SK-N-SH treated with all-trans-retinoic acid at 6 μM for 48 hours (cell line): ENCODE results near the gene AEBP1.

ENCODE experiments used
- ATAC-seq: fragments of 200-7000 bp; cut with Tn5 transposase; 3 replicates; pipeline ENCODE4 v1.9.1; 2020; ENCODE audit warnings: mild to moderate bottlenecking, moderate library complexity
- ARNTL ChIP-seq: fragments of 450-650 bp; formaldehyde crosslinking; IDR thresholded peaks from 2 replicates; pipeline ENCODE4 v1.5.0; 2020; ENCODE audit warnings: low read depth, mild to moderate bottlenecking, moderate library complexity, borderline replicate concordance
- CREB5 ChIP-seq: fragments of 250-450 bp; sonication (Bioruptor Pico); IDR thresholded peaks from 2 replicates; pipeline ENCODE4 v1.5.1; 2020; ENCODE audit warnings: low read depth, mild to moderate bottlenecking, moderate library complexity
- CSDC2 ChIP-seq: fragments of 250-450 bp; sonication (Bioruptor Pico); IDR thresholded peaks from 2 replicates; pipeline ENCODE4 v1.5.0; 2020; ENCODE audit warnings: mild to moderate bottlenecking, moderate library complexity
- ESRRG ChIP-seq: fragments of 250-450 bp; sonication (Bioruptor Pico); IDR thresholded peaks from 2 replicates; pipeline ENCODE4 v1.6.1; 2021; ENCODE audit warnings: mild to moderate bottlenecking
- OSR1 ChIP-seq: fragments of 250-450 bp; sonication (Bioruptor Pico); IDR thresholded peaks from 2 replicates; pipeline ENCODE4 v1.8.0; 2022; ENCODE audit warnings: moderate library complexity, mild to moderate bottlenecking, inconsistent platforms
- PATZ1 ChIP-seq: fragments of 250-450 bp; sonication (Bioruptor Pico); IDR thresholded peaks from 2 replicates; pipeline ENCODE4 v1.8.0; 2020; ENCODE audit warnings: mild to moderate bottlenecking, moderate library complexity, borderline replicate concordance
- POU6F1 ChIP-seq: fragments of 250-450 bp; sonication (Bioruptor Pico); IDR thresholded peaks from 2 replicates; pipeline ENCODE4 v1.8.0; 2021; ENCODE audit warnings: low read depth, mild to moderate bottlenecking, moderate library complexity, borderline replicate concordance
- PPARA ChIP-seq: fragments of 250-450 bp; sonication (Bioruptor Pico); IDR thresholded peaks from 2 replicates; pipeline ENCODE4 v1.5.0; 2020; ENCODE audit warnings: mild to moderate bottlenecking, borderline replicate concordance
- SNAI2 ChIP-seq: fragments of 250-450 bp; sonication (Bioruptor Pico); IDR thresholded peaks from 2 replicates; pipeline ENCODE4 v1.5.0; 2020; ENCODE audit warnings: mild to moderate bottlenecking, moderate library complexity
- TCF4 ChIP-seq: fragments of 250-450 bp; sonication (Bioruptor Pico); IDR thresholded peaks from 2 replicates; pipeline ENCODE4 v1.8.0; 2021; ENCODE audit warnings: mild to moderate bottlenecking, moderate library complexity, borderline replicate concordance
- TOX ChIP-seq: fragments of 250-450 bp; sonication (Bioruptor Pico); IDR thresholded peaks from 2 replicates; pipeline ENCODE4 v1.8.0; 2021; ENCODE audit warnings: mild to moderate bottlenecking, moderate library complexity, borderline replicate concordance
- TSHZ2 ChIP-seq: fragments of 250-450 bp; sonication (Bioruptor Pico); IDR thresholded peaks from 2 replicates; pipeline ENCODE4 v1.5.0; 2020; ENCODE audit warnings: mild to moderate bottlenecking, moderate library complexity
- ZFP30 ChIP-seq: fragments of 450-650 bp; formaldehyde crosslinking; IDR thresholded peaks from 2 replicates; pipeline ENCODE4 v1.5.0; 2022; ENCODE audit warnings: mild to moderate bottlenecking, moderate library complexity
- ZNF565 ChIP-seq: fragments of 450-650 bp; formaldehyde crosslinking; conservative IDR thresholded peaks from 2 replicates; pipeline ENCODE4 v1.5.0; 2020; ENCODE audit warnings: low read depth, mild to moderate bottlenecking, moderate library complexity

The AEBP1 gene

GRCh38 chr7:44075296-44076075 is 28.7 kb upstream of the AEBP1 start:
- no peak for ATAC-seq
- TF ChIP-seq CSDC2 (CRISPR knock-in tag) (no peak), TCF4 (CRISPR knock-in tag) (no peak), OSR1 (CRISPR knock-in tag) (no peak), PATZ1 (CRISPR knock-in tag) (no peak), POU6F1 (CRISPR knock-in tag) (no peak), SNAI2 (CRISPR knock-in tag) (no peak), TSHZ2 (CRISPR knock-in tag) (no peak), TOX (no peak), ARNTL (no peak), ESRRG (no peak), ZFP30 (CRISPR knock-in tag) (no peak), CREB5 (no peak), PPARA (CRISPR knock-in tag) (no peak)

GRCh38 chr7:44076101-44076895 is 27.8 kb upstream of the AEBP1 start:
- no peak for TF ChIP-seq PATZ1 (CRISPR knock-in tag)
- no peak for TF ChIP-seq PPARA (CRISPR knock-in tag)
- TF ChIP-seq CREB5 = no peak
- no peak for ATAC-seq

GRCh38 chr7:44077061-44077460 is 27.1 kb upstream of the AEBP1 start:
- no peak for ATAC-seq
- TF ChIP-seq ZFP30 (CRISPR knock-in tag) (no peak), ARNTL (no peak), POU6F1 (CRISPR knock-in tag) (no peak), PPARA (CRISPR knock-in tag) (no peak), SNAI2 (CRISPR knock-in tag) (no peak), TSHZ2 (CRISPR knock-in tag) (no peak), TCF4 (CRISPR knock-in tag) (no peak), ZNF565 (no peak), PATZ1 (CRISPR knock-in tag) (no peak)
